Suprapubic skin (tissue), 3 donors: ENCODE measurements around the gene F2RL1.
"Not testable (repeated sequence)": the region's sequence is repeated elsewhere in the genome, so short reads cannot be mapped to it uniquely, and the experiment has no call there.

ENCODE experiments used
- CTCF ChIP-seq, 2 donors: fragments of 200-600 bp in 1 of 2; fragments of 450-650 bp in 1 of 2; sonication (generic) in 1 of 2; IDR thresholded peaks; one replicate each; pipeline ENCODE4 v1.5.1; 2016 to 2019; ENCODE audit warnings: antibody characterized with exemption in 2 of 2, mild to moderate bottlenecking in 1 of 2, moderate library complexity in 1 of 2
- POLR2AphosphoS5 ChIP-seq, 3 donors: sonication (generic); formaldehyde crosslinking; IDR thresholded peaks; one replicate each; pipeline ENCODE4 v1.6.1; 2017; ENCODE audit warnings: antibody characterized with exemption in 3 of 3

DNA sequence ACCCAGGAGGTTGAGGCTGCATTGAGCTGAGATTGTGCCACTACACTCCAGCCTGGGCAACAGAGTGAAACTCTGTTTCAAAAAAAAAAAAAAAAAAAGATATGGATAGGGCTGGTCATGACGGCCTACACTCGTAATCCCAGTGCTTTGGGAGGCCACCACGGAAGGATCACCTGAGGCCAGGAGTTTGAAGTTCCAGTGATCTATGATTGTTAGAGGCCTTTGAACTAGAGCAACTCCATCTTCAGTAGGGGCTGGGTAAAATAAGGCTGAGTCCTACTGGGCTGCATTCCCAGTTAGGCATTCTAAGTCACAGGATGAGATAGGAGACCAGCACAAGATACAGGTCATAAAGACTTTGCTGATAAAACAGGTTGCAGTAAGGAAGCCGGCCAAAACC, 38.2 kb upstream of the F2RL1 start:
- not testable (repeated sequence) for TF ChIP-seq CTCF, POLR2AphosphoS5 (IDR thresholded peaks at IDR 0.05)
